K562 (cell line): ENCODE results near the gene CHCHD6. TPM values are rescaled to one million over a fixed set of nuclear protein-coding genes. Genes with fewer than 3 reads are reported as not detected.

Experiments used
- ARID1B ChIP-seq: fragments of 450-650 bp; IDR thresholded peaks from 2 replicates; pipeline ENCODE4 v1.6.1; 2016; ENCODE audit warnings: antibody characterized with exemption, mild to moderate bottlenecking, inconsistent platforms
- CBFA2T3 ChIP-seq: fragments of 450-650 bp; IDR thresholded peaks from 2 replicates; pipeline ENCODE4 v1.6.1; 2017
- CREM ChIP-seq: IDR thresholded peaks from 2 replicates; pipeline ENCODE4 v1.6.1; 2014; ENCODE audit warnings: antibody characterized with exemption, low read depth
- DPF2 ChIP-seq: fragments of 450-650 bp; IDR thresholded peaks from 2 replicates; pipeline ENCODE4 v1.6.1; 2016
- FOXK2 ChIP-seq, 2 experiments: fragments of 450-650 bp; IDR thresholded peaks in 1 of 2; conservative IDR thresholded peaks in 1 of 2; 2 replicates each; pipeline ENCODE4 v1.6.1; 2016; ENCODE audit warnings: low read depth in 2 of 2, mild to moderate bottlenecking in 1 of 2
- JUN ChIP-seq, 2 experiments: sonication (generic) in 1 of 2; formaldehyde crosslinking in 1 of 2; IDR thresholded peaks; 2 replicates each; pipeline versions ENCODE4 v1.6.1 to v1.8.0; 2012 to 2022; ENCODE audit warnings: borderline replicate concordance in 2 of 2, mild to moderate bottlenecking in 2 of 2, improper control_type of control experiment in 1 of 2, low read depth in 1 of 2, low read length in 1 of 2, missing genetic modification reagents in 1 of 2
- JUND ChIP-seq, 2 experiments: IDR thresholded peaks; 2 replicates in 1 of 2; 3 replicates in 1 of 2; pipeline ENCODE4 v1.6.1; 2011; ENCODE audit warnings: borderline replicate concordance in 2 of 2, low read depth in 2 of 2, low read length in 2 of 2, improper control_type of control experiment in 1 of 2, missing biosample characterization in 1 of 2, missing genetic modification characterization in 1 of 2, missing genetic modification reagents in 1 of 2
- MEIS2 ChIP-seq: fragments of 450-650 bp; IDR thresholded peaks from 2 replicates; pipeline ENCODE4 v1.6.1; 2014; ENCODE audit warnings: mild to moderate bottlenecking; ENCODE audit not compliant: partially characterized antibody
- NEUROD1 ChIP-seq: fragments of 150-350 bp; IDR thresholded peaks from 2 replicates; pipeline ENCODE4 v1.6.1; 2014; ENCODE audit warnings: borderline replicate concordance, low read length, low read depth; ENCODE audit not compliant: partially characterized antibody
- PKNOX1 ChIP-seq: fragments of 450-650 bp; IDR thresholded peaks from 2 replicates; pipeline ENCODE4 v1.6.1; 2016
- RCOR1 ChIP-seq, 2 experiments: IDR thresholded peaks; 2 replicates each; pipeline ENCODE4 v1.6.1; 2012; ENCODE audit warnings: low read depth in 2 of 2, low read length in 2 of 2, borderline replicate concordance in 1 of 2, improper control_type of control experiment in 1 of 2
- SIX5 ChIP-seq, 2 experiments: IDR thresholded peaks; 2 replicates each; pipeline ENCODE4 v1.6.1; 2011; ENCODE audit warnings: low read length in 2 of 2, borderline replicate concordance in 1 of 2, low read depth in 1 of 2, mild to moderate bottlenecking in 1 of 2, moderate library complexity in 1 of 2; ENCODE audit not compliant: insufficient read depth in 1 of 2
- SMAD4 ChIP-seq: fragments of 250-450 bp; sonication (Bioruptor Pico); conservative IDR thresholded peaks from 2 replicates; pipeline ENCODE4 v1.8.0; 2021; ENCODE audit warnings: inconsistent platforms, mild to moderate bottlenecking, moderate library complexity
- TEAD4 ChIP-seq, 2 experiments: sonication (generic) in 1 of 2; formaldehyde crosslinking in 1 of 2; IDR thresholded peaks; 2 replicates each; pipeline versions ENCODE4 v1.6.1 to v1.8.0; 2012 to 2022; ENCODE audit warnings: borderline replicate concordance in 1 of 2, inconsistent platforms in 1 of 2, low read length in 1 of 2, mild to moderate bottlenecking in 1 of 2, missing genetic modification reagents in 1 of 2
- TFAP4 ChIP-seq: sonication (generic); formaldehyde crosslinking; IDR thresholded peaks from 2 replicates; pipeline ENCODE4 v1.8.0; 2022; ENCODE audit warnings: missing genetic modification reagents, mild to moderate bottlenecking, moderate library complexity, borderline replicate concordance
- ZNF780A ChIP-seq: fragments of 250-450 bp; sonication (Bioruptor Pico); IDR thresholded peaks from 2 replicates; pipeline ENCODE4 v1.5.0; 2021; ENCODE audit warnings: mild to moderate bottlenecking
- polyA plus RNA-seq, 8 experiments: library from polyadenylated mRNA; depleted of rRNA in 4 of 8; stranded (reverse) in 5 of 8; unstranded in 3 of 8; fragments of >200 nt; fragmentation: Nextera tagmentation in 2 of 8; fragmentation: Illumina TruSeq in 1 of 8; extraction: Ambion mirVana in 2 of 8; extraction: Trizol in 1 of 8; gene quantifications; 2 replicates each; pipeline versions ENCODE4 v1.2.1 to v1.2.3, GENCODE V29; 2011 to 2014; ENCODE audit warnings: inconsistent platforms in 1 of 8, missing spikeins in 1 of 8
- total RNA-seq, 7 experiments: library from RNA; depleted of rRNA in 6 of 7; stranded (reverse); fragments of >200 nt in 6 of 7; fragmentation: Illumina TruSeq in 2 of 7; extraction: Trizol in 2 of 7; gene quantifications; 2 replicates each; pipeline versions ENCODE4 v1.2.1 to v1.2.3, GENCODE V29; 2011 to 2021; ENCODE audit warnings: low replicate concordance in 1 of 7

Gene CHCHD6
- total and polyA plus RNA-seq, 9 of the 15 experiments (the other 6 are each of a cell fraction or from before 2014, with no cell fraction given) = 4.6 to 18.6 (median 10.9) TPM

- TF ChIP-seq JUND (IDR thresholded peaks at IDR 0.05; ENCODE audit: borderline replicate concordance, low read depth, low read length) = peak; percentile 75; the same call in 1 of the 2 replicates
- peak; percentile 69; the same call in 1 of the 3 replicates for TF ChIP-seq JUND (tag; IDR thresholded peaks at IDR 0.05; ENCODE audit: borderline replicate concordance, low read depth, low read length)
- TF ChIP-seq ZNF780A = no peak
- peak; percentile 47 for TF ChIP-seq TFAP4
- peak in 1 of 2 experiments; percentile 26; a peak in 1 of 4 replicates for TF ChIP-seq RCOR1 (IDR thresholded peaks at IDR 0.05; ENCODE audit: borderline replicate concordance in 1 of 2, low read depth in 2 of 2, low read length in 2 of 2)
- peak; percentile 91 for TF ChIP-seq MEIS2
- peak; percentile 62 for TF ChIP-seq CREM
- peak; percentile 80 for TF ChIP-seq DPF2
- TF ChIP-seq SIX5 (IDR thresholded peaks at IDR 0.05; ENCODE audit: borderline replicate concordance in 1 of 2, insufficient read depth in 1 of 2, low read depth in 1 of 2, low read length in 2 of 2) = no peak
- 0 out of 2 replicates have a peak, but pooled peaks have one; percentile 44 for TF ChIP-seq JUN (IDR thresholded peaks at IDR 0.05; ENCODE audit: borderline replicate concordance, low read depth, low read length)
- no peak for TF ChIP-seq JUN (CRISPR knock-in tag; IDR thresholded peaks at IDR 0.05; ENCODE audit: borderline replicate concordance)
- TF ChIP-seq PKNOX1 = peak; percentile 77
- TF ChIP-seq NEUROD1 = no peak
- TF ChIP-seq FOXK2 (conservative IDR thresholded peaks at IDR 0.05 in 1 of 2, IDR thresholded peaks at IDR 0.05 in 1 of 2; ENCODE audit: low read depth in 2 of 2) = peak in 1 of 2 experiments; percentile 37; a peak in 1 of 4 replicates
- peak; percentile 44 for TF ChIP-seq CBFA2T3
- peak; percentile 78; the same call in 1 of the 2 replicates for TF ChIP-seq SMAD4 (CRISPR knock-in tag)
- TF ChIP-seq ARID1B = peak; percentile 74
- TF ChIP-seq TEAD4 (IDR thresholded peaks at IDR 0.05; ENCODE audit: low read length) = peak; percentile 41; the same call in 1 of the 2 replicates
- no peak for TF ChIP-seq TEAD4 (CRISPR knock-in tag; IDR thresholded peaks at IDR 0.05; ENCODE audit: borderline replicate concordance)
Observed at GRCh38 chr3:126886217-126886616, 182.2 kb downstream of the CHCHD6 start (continued).
